ENCODE results near the gene KIF5A.

KIF5A gene

GRCh38 chr12:57535764-57536596 lies 13.9 kb upstream of the KIF5A start:
- DNase-seq (ENCODE audit: low read depth) = no peak

- no peak for DNase-seq (ENCODE audit: low read depth)
Measured at GRCh38 chr12:57536597-57536942, 13.3 kb upstream of the KIF5A start.

- DNase-seq (ENCODE audit: low read depth) = no peak
Measured at GRCh38 chr12:57539134-57539768, 10.6 kb upstream of the KIF5A start.

GRCh38 chr12:57541001-57541400 lies 8.8 kb upstream of the KIF5A start:
- DNase-seq (ENCODE audit: low read depth) = no peak

GRCh38 chr12:57541717-57542116 lies 8.1 kb upstream of the KIF5A start:
- no peak for DNase-seq (ENCODE audit: low read depth)

- no peak for DNase-seq (ENCODE audit: low read depth)
Measured at GRCh38 chr12:57543581-57543980, 6.3 kb upstream of the KIF5A start.

GRCh38 chr12:57545809-57546437 lies 3.9 kb upstream of the KIF5A start:
- no peak for DNase-seq (ENCODE audit: low read depth)

GRCh38 chr12:57546438-57547287 lies 3.2 kb upstream of the KIF5A start, which contains the start of gene DCTN2:
DCTN2 (minus strand) TSS chr12:57547192; CDS start chr12:57547063, 129 bp downstream.
- peak; percentile 89 for DNase-seq (ENCODE audit: low read depth)

GRCh38 chr12:57547288-57548012 lies 2.4 kb upstream of the KIF5A start:
- DNase-seq (ENCODE audit: low read depth) = no peak

GRCh38 chr12:57548013-57548315 lies 1.9 kb upstream of the KIF5A start:
- no peak for DNase-seq (ENCODE audit: low read depth)

- DNase-seq (ENCODE audit: low read depth) = no peak
Measured at GRCh38 chr12:57548488-57548887, 1.4 kb upstream of the KIF5A start.

GRCh38 chr12:57549203-57549908 lies 488 bp upstream of the KIF5A start:
- no peak for DNase-seq (ENCODE audit: low read depth)

GRCh38 chr12:57550641-57551549 lies 1.1 kb downstream of the KIF5A start:
- DNase-seq (ENCODE audit: low read depth) = no peak

GRCh38 chr12:57551637-57552305 lies 1.9 kb downstream of the KIF5A start:
- no peak for DNase-seq (ENCODE audit: low read depth)

- no peak for DNase-seq (ENCODE audit: low read depth)
Measured at GRCh38 chr12:57552306-57552651, 2.4 kb downstream of the KIF5A start.

GRCh38 chr12:57552835-57553313 lies 3.0 kb downstream of the KIF5A start:
- DNase-seq (ENCODE audit: low read depth) = no peak

- DNase-seq (ENCODE audit: low read depth) = no peak
Measured at GRCh38 chr12:57553343-57554202, 3.7 kb downstream of the KIF5A start.

- no peak for DNase-seq (ENCODE audit: low read depth)
Measured at GRCh38 chr12:57554453-57554852, 4.6 kb downstream of the KIF5A start.
